ENCODE measurements around the gene MAP3K3.

- TF ChIP-seq TAF1 (IDR thresholded peaks at IDR 0.05; ENCODE audit: low read depth) (no peak), YY1 (IDR thresholded peaks at IDR 0.05; ENCODE audit: low read depth) (no peak), CEBPB (IDR thresholded peaks at IDR 0.05) (no peak), EP300 (IDR thresholded peaks at IDR 0.05; ENCODE audit: borderline replicate concordance) (no peak), MAX (IDR thresholded peaks at IDR 0.05) (no peak), REST (IDR thresholded peaks at IDR 0.05; ENCODE audit: low read depth) (no peak), ZBTB7A (IDR thresholded peaks at IDR 0.05; ENCODE audit: low read depth) (no peak), NFIC (IDR thresholded peaks at IDR 0.05) (no peak), TCF12 (IDR thresholded peaks at IDR 0.05; ENCODE audit: low read depth) (no peak), CREB1 (IDR thresholded peaks at IDR 0.05; ENCODE audit: low read depth) (no peak), RAD21 (IDR thresholded peaks at IDR 0.05; ENCODE audit: low read depth) (no peak)
Observed at GRCh38 chr17:63700528-63701455, 78.6 kb downstream of the MAP3K3 start.
